Stimulated activated CD4-positive, alpha-beta T cell treated with anti-CD3 and anti-CD28 coated beads, Interleukin-2, amount 100 ng/mL, for 4 hours (primary cell): Measurements from ENCODE around the gene CD28.
"Not testable (repeated sequence)": the region's sequence is repeated elsewhere in the genome, so short reads cannot be mapped to it uniquely, and the experiment has no call there.

ENCODE experiments used
- DNase-seq: peaks from one replicate; pipeline ENCODE4 v3.0.0-alpha.2; 2020; ENCODE audit warnings: low read depth

CD28 gene

GRCh38 chr2:203750346-203751068, 44.1 kb downstream of the CD28 start:
- DNase-seq, result no peak

DNA sequence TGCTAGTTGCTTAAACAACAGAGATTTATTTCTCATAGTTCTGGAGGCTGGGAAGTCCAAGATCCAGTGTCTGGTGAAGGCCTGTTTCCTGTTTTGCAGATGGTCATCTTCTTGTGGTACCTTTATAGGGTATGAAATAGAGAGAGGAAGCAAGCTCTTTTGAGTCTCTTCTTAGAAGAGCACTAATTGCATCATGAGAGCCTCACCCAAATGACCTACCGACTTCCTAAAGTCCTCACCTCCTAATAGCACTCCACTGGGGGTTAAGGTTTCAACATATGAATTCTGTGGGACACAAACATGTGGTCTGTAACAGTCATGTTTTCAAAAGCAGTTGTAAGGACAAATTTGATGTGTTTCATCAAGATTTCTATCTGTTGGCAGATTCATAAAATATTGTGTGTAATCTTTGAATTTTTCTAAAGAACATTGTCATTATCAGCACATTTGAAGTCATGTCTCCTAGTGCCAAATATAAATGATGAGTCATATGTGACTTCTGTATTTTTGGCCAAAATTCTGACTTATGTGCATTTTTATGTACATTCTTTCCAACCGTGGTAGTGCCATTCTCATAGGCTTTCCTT, 45.3 kb downstream of the CD28 start:
- DNase-seq, result no peak

DNA sequence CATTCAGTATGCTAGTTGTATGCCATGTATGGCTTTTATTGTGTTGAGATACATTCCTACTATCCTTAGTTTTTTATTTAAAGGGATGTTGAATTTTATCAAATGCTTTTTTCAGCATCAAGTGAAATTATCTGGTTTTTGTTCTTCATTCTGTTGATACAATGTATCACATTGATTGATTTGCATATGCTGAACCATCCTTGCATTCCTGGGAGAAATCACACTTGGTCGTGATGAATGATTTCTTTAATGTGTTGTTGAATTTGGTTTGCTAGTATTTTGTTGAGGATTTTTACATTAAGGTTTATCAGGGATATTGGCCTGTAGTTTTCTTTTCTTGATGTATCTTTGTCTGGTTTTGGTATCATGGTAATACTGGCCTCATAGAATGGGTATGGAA, 49.7 kb downstream of the CD28 start:
- DNase-seq, result no peak

GRCh38 chr2:203758841-203759689, 52.6 kb downstream of the CD28 start:
- no peak for DNase-seq

DNA sequence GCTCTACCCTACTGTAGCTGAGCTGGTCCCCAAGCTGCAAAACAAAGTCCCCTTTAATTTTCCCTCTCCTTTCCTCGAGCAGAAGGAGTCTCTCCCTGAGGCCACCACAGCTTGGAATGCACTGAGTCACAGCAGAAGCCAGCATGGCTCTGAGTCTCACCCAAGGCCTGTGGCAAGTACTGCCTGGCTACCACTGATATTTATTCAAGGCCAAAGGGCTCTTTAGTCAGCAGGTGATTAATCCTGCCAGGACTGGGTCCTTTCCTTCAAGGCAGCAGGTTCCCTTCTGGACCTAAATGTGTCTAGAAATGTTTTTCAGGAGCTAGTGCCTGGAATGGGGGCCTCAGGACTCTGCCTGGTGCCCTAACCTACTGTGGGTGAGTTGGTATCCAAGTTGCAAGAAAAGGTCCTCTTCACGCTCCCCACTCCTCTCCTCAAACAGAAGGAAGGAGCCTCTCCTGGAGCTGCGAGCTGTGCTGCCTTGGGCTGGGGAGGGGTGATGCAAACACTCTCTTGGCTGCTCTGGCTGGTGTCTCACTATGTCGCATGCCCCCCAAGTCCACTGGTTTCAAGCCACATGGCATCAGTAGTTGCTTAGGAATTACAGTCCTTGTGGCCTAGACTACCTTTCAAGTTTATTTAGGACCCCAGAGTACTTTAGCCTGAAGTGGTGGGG, 53.4 kb downstream of the CD28 start:
- no peak for DNase-seq

GRCh38 chr2:203761121-203761520, 54.7 kb downstream of the CD28 start:
- no peak for DNase-seq

DNA sequence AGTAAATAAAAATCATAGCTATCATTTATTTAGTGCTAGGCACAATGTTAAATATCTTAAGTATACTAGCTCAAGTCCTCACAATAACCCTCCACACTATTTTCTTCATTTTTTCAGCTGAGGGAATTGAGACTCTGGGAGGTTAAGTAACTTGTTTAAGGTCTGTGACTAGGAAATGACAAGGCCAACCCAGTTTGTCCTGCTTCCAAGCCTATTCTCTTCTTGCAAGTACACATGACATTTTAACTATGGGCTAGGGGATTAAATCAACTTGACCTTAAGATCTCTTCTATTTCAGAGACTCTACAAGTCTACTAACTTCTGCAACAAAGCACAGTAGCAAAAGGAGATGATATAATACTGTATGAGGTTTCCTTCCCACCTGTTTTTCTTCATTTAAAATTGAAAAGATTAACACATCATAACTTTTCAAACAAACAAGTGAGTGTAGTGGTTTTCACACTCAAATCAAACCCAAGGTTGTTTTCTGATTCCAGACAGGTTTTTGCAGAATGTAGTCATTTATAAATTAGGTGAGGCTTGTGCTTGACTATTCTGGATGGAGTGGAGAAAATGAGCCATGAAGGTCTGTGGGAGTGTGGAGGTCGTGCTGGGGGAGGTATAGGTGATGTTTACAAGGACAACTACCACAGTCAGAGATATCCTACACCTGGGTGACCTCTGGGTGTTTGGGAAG, 57.0 kb downstream of the CD28 start:
- DNase-seq, result no peak

DNA sequence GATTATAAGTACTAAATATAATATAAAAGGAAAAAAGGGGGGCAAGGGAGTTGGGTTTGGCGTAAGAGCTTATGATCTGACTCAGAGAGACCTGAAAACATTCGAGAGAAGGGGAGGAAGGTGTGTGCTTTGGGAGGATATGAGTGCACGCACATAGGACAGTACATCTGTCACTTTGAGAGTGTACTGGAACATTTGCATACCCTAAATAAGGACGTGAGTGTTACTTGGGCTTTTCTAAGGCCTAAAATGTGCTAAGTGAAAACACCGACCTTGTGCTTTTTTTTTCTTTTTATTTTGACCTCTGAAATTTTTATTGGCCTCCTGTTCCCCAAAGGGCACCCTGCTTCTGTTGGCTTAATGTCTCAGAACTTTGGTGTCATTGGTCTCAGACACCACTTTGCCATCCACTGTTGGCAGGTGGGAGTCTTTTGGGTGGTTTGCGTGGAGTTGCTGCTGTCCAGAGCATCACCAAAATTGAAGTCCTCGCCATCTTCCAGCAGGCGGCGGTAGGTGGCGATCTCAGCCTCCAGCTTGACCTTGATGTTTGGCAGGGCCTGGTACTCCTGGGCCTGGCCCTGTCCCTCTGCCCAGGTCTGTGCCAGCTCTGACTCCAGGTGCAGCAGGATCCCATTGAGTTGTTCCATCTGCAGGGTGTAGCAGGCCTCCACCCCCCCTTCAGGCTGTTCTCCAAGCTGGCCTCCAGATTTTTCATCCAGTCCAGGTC, 57.7 kb downstream of the CD28 start:
- DNase-seq, result peak; percentile 36

DNA sequence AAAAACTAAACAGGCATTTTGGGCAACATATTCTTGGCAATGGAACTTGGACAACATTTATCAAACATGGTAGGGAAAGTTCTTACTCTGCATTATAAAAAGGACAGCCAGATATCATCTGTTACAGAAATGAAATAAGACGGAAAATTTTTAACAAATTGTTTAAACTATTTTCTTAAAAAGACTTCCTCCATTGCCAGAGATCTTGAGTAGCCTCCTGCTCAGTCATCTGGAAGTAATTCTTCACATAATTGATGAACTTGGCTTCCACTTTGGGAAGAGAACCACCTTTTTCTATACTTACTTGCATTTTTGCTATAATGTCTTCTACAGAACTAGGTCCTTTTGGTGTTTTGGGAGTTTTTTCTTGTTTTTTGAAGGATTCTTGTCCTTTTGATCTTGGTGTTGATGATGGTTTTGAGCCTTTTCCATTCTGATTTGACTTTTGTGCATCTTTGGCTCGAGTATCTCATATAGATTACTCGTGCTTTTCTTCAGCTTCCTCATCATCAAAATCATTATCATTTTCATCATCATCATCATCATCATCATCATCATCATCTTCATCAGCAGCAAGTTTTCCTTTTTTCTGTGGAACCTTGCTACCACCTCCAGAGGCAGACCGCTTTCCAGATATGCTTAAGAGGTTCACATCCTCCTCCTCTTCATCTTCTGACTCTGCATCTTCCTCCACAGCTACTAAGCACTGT, 66.2 kb downstream of the CD28 start:
- DNase-seq, result no peak

GRCh38 chr2:203774760-203775159, 68.3 kb downstream of the CD28 start:
- DNase-seq, result no peak

DNA sequence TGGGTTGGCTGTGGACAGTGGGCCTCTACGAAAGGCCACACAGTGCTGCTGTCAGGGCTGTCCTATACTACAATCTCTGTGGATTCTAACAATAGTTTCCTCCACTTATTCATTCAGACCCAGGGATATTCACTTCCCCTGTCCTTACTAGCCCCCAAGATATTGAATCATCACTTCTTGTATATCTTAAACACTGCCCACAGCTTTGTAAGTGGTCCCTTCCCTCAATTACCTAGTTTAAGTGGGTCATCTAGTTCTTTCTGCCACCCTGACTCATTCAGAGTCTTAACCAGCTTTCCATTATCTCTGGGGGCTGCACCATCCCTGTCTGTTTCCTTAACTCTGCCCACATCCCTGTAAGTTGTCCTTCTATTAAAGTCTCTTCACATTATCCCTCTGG, 69.2 kb downstream of the CD28 start:
- no peak for DNase-seq

DNA sequence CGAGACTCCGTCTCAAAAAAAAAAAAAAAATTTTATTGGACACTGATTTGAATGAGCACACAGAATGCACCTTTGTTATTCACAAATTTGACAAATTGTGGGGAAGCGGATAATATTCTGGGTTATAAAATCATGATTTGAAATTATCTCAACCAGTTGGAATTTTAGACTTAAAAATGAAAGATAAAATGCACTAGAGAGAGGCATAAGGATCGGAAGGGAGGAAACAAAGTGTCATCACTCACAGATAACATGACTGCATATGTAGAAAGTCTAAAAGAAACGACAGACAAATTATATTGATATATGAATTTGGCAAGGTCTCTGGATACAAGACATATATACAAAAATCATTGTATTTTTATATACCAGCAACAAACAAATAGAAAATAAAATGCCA, 70.6 kb downstream of the CD28 start:
- DNase-seq, result no peak

GRCh38 chr2:203779477-203780073, 73.1 kb downstream of the CD28 start:
- DNase-seq, result not testable (repeated sequence)

GRCh38 chr2:203780231-203780630, 73.8 kb downstream of the CD28 start:
- no peak for DNase-seq

DNA sequence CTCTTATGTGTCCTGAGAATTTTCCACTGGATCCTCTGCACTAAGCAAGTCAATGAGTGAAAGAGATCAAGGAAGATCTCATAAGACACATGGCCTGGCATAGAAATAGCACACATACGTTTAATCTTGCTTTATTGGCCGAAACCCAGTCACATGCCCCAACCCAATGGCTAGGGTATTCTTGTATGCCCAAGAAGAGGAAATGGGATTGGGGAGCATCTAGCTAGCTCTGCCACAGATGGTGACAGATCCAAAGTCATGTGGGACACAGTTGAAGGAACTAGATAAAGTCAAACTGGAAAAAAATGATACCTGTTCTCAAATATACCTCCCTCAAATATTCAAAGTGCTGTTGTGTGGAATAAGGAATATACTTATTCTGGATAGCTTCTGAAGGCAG, 74.7 kb downstream of the CD28 start:
- no peak for DNase-seq

- peak; percentile 70 for DNase-seq
These were observed 76.0 kb downstream of the CD28 start for GRCh38 chr2:203782262-203782976.

DNA sequence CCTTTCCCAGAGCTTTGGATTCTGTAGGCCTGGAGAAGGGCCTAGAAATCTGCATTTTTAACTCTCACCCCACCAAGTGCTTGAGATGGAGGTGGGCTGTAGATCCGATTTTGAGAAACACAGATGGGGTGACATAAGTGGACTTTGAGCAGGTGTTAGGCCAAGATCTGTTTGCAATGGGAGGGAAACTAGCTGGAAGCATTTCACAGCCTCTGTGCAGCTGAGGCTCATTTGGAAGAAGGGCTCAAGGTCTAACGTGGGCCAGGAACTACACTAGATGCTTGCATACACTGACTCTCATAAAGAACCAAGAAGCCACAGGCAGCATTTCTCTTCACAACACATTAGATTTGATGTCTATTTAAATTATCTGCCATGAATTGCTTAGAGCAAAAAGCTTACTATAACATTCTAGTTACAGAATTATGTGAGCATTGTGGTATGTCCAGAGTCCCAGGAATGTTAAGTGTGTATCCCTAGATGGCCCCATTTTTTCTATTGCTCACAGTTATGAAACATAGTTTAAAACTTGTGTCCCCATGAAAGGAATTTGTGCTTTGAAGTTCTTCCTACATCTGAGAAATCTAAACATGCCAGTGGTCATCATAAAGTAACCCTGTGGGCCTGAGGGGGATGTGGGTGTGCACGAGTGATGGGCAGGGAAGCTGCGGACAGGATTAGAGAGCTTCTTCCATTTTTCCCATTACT, 77.2 kb downstream of the CD28 start:
- DNase-seq, result no peak

GRCh38 chr2:203784710-203785270, 78.4 kb downstream of the CD28 start:
- not testable (repeated sequence) for DNase-seq
